Suprapubic skin (tissue), 3 donors: ENCODE measurements around the gene PIGL.

Experiments
- CTCF ChIP-seq, 2 donors: fragments of 200-600 bp in 1 of 2; fragments of 450-650 bp in 1 of 2; sonication (generic) in 1 of 2; IDR thresholded peaks; one replicate each; pipeline ENCODE4 v1.5.1; 2016 to 2019; ENCODE audit warnings: antibody characterized with exemption in 2 of 2, mild to moderate bottlenecking in 1 of 2, moderate library complexity in 1 of 2
- POLR2A ChIP-seq, 2 donors: fragments of 450-650 bp; IDR thresholded peaks; one replicate each; pipeline ENCODE4 v1.6.1; 2017; ENCODE audit warnings: antibody characterized with exemption in 2 of 2, mild to moderate bottlenecking in 2 of 2, moderate library complexity in 2 of 2

GRCh38 chr17:16353317-16354174 lies 136.5 kb downstream of the PIGL start, which contains the start of gene CENPV:
- TF ChIP-seq POLR2A (IDR thresholded peaks at IDR 0.05) = peak in 1 of 2 donors; percentile 15
- no peak for TF ChIP-seq CTCF (IDR thresholded peaks at IDR 0.05)
